22Rv1 (cell line): ENCODE results near the gene FANCC.

ENCODE experiments used
- H3K27ac ChIP-seq: fragments of 450-650 bp; 2 replicates; pipeline ENCODE4 v1.5.1; 2017
- ZFX ChIP-seq: fragments of 450-650 bp; IDR thresholded peaks from 2 replicates; pipeline ENCODE4 v1.6.1; 2017; ENCODE audit warnings: antibody characterized with exemption, borderline replicate concordance
- TF ChIP-seq, protein P1 (sequence below): fragments of 450-650 bp; IDR thresholded peaks from 2 replicates; pipeline ENCODE4 v1.5.1; 2017; ENCODE audit warnings: mild to moderate bottlenecking

The FANCC gene

DNA sequence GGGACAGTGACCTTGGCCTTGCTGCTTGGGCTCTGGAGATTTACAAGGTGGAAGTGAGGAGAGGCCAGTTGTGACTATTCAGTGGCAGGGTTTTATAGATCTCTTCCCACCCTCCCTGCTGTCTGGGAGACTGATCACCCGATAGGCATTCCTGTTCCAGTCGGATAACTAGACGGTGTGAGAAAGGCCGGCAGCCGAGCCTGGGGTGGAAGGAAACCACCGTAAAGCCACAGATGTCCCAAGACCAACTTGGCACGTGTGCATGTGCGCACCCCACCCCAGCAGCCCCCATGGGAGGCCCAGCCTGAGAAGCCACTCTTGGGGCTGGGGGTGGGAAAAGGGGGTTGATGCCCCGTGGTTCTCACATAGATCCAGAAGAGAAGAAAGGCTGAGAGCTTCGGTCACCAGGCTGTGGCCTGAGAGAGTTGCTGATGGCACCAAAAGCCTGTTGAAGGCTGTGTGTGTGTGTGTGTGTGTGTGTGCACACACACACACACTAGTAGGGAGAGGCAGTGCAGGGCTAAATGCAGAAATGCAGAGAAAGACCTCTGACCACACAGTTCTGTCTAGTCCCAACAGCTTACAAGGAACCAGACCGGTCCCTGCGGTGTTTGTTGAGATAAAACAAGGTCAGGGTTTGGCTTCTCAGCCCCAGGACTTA, 225.8 kb downstream of the FANCC start:
- TF ChIP-seq ZFX = no peak
- TF ChIP-seq, protein P1, sequence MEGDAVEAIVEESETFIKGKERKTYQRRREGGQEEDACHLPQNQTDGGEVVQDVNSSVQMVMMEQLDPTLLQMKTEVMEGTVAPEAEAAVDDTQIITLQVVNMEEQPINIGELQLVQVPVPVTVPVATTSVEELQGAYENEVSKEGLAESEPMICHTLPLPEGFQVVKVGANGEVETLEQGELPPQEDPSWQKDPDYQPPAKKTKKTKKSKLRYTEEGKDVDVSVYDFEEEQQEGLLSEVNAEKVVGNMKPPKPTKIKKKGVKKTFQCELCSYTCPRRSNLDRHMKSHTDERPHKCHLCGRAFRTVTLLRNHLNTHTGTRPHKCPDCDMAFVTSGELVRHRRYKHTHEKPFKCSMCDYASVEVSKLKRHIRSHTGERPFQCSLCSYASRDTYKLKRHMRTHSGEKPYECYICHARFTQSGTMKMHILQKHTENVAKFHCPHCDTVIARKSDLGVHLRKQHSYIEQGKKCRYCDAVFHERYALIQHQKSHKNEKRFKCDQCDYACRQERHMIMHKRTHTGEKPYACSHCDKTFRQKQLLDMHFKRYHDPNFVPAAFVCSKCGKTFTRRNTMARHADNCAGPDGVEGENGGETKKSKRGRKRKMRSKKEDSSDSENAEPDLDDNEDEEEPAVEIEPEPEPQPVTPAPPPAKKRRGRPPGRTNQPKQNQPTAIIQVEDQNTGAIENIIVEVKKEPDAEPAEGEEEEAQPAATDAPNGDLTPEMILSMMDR = no peak
- H3K27ac ChIP-seq = peak overlapping the region; percentile 53

DNA sequence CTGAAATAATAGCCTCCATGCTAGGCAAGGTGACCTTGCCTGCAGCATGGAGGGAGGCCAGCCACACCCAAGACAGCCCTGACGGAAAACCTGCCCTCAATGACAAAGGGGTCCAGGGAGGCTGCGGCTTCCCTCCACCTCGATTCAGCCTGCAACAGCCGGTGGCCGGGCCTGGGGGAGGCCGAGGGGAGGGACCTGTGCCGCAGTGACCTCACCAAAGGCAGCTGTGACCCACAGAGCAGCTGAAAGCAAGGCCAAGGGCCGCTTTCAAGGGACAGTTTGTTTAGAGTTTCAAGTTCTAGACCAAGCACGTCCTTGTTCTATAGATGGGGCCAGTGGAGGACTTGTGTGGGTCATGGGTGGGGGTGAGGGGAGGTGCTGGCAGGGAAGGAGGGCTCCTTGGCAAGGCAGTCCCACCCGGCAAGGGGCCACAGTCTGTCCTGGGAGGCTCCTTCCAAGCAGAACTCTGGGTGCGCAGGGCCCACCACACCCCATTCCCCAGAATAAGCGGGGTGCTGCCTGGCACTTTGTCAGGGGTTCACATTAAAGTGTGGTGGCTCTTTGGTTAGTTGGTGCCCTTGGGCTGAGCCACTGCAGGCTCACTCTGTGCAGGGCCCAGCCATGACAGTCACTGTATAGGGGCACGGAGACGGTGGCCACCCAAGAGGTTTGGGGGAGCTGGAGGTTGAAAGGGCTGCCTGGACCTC, 226.5 kb downstream of the FANCC start:
- peak overlapping the region; percentile 53 for H3K27ac ChIP-seq
- TF ChIP-seq, protein P1 = no peak
- TF ChIP-seq ZFX = no peak

DNA sequence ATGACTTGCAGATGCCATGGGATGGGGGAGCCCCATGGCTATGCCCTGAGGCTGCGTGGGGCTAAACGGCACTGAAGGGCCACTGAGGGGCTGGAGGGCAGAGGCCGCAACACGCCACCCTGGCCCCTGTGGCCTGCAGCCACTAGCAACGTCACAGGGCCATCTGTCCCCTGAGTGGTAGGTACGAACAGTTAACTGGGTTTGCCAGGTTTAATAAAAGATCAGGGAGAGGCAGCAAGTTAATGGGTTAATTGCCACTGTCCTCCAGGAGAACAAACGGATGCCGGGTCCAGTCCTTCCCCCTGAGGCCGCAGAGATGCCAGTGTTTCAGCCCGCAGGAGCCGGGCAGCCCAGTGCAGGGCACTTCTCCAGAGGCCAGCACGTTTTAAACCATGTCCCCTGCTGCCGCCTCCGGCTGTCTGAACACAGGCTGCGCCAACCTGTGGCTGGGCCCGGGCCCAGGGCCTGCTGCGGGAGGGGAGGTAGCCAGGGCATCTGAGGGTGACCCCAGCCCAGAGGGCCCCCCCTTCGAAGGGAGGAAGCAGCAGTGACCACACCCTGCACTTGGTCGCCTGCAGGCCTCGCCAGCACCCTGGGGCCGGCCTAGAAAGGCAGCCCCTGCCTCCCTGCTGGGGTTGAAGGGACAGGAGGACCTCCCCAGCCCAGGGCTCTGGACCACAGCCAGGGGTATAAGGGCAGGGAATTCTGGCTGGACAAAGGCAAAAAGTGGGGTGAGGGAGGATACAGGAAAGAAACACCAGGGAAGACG, 227.3 kb downstream of the FANCC start:
- TF ChIP-seq, protein P1 = no peak
- TF ChIP-seq ZFX = no peak

DNA sequence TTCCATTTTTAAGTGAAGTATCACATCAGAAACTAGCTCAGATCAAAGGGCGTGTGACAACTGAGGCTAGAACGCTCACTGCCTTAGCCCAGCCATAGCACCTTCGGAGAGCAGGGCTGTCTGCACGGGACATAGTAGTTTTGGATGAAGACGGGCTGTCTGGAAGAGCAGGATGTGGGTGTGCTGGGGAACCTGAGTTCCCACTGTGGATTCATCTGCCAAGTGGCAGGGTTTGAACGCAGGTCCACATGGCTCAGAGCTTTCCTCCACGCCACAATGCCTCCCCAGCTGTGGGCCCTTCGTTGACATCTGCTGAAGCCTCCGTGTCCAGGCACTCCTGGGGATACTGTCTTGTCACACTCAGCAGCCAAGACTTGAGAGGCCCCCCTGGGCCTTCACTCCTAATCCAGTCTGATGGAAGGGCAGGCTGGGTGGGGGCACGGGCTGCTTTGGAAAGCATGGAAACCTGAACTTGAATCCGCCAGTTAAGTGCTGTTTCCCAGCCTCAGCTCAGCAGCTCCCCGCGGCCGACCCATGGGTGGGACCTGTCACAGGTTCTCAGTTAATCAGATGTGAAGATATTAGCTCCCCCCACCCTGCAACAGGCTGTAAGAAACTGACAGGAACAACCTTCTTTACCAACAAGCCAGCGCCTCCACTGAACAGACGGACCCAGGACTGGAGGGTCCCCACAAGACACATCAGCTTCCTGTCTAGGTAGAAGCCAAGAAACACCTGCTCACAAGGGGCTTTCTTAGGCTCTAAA, 228.1 kb downstream of the FANCC start:
- H3K27ac ChIP-seq = peak overlapping the region; percentile 25; the same call in 1 of the 2 replicates

More for the DNA sequence above, 227.3 kb downstream of the FANCC start:
- peak overlapping the region; percentile 25 for H3K27ac ChIP-seq

DNA sequence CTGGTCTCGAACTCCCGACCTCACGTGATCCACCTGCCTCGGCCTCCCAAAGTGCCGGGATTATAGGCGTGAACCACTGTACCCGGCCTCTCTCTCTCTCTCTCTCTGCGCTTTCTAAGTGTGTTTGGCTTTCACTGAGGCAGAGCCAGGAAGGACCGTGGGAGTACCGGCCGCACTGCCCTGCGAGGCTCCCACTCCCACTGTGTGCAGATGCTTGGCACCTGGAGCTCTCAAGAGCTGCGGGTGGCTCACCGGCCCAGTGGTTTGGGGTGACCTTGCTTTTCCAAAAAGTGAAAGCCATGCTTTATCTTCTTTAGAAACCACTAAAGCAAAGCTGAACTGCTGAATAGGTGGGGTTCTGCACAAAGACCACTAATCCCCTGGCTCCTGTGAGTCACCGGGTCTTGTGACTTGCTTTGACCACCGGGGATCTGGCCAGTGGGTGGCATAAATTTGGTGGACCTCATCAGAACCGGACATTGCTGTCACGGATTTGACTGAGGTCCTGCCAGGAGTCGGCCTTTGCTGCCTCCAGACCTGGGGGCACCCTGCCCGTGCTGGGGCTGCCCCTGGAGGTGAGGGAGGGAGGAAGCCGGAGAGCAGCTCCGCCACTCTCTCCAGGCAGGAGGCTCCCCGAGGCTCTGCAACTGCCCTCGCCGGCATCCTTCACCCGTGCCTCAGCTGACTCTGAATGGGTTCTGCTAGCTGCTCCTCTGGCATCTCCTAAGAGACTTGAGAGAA, 228.9 kb downstream of the FANCC start:
- no peak for TF ChIP-seq ZFX
- TF ChIP-seq, protein P1 = no peak

More for the DNA sequence above, 228.1 kb downstream of the FANCC start:
- TF ChIP-seq, protein P1 = no peak
- no peak for TF ChIP-seq ZFX

DNA sequence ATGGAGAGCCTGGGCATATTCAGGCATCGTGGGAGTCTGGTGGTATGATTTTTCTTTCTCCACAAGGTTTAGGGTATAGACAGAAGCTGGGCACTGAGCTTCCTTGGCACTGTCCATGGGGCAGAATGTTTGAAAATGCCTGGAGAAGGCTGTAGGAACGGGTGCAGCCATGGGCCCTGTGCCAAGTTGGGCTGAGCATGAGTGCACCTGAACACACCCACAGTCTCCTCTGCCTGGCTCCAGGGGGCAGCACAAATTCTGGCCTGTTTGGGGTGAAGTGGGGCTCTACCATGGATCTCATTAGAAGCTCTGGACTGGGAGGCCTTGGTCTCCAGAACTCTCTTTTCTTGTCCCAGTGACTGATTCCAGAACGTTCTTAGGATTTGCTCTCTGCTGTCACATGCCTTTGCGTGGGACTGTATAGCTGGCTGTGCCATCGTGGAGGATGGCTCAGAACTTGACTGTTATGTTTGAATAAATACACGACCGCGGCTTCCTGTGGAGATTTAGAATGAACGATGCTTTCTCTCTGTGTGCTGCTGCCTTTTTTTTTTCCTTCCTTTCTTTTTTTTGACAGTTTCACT, 229.8 kb downstream of the FANCC start:
- peak overlapping the region; percentile 34; the same call in 1 of the 2 replicates for H3K27ac ChIP-seq

More for the DNA sequence above, 228.9 kb downstream of the FANCC start:
- 0 out of 2 replicates have a peak overlapping the region, but pooled peaks have one; percentile 34 for H3K27ac ChIP-seq

More for the DNA sequence above, 229.8 kb downstream of the FANCC start:
- TF ChIP-seq ZFX = no peak
- TF ChIP-seq, protein P1 = 0 out of 2 replicates have a peak, but pooled peaks have one; percentile 15
